ENCODE results near the gene SERPINA5. TPM values are rescaled to one million over a fixed set of nuclear protein-coding genes. Genes with fewer than 3 reads are reported as not detected.

The SERPINA5 gene
- total and polyA plus RNA-seq, 2 of the 13 experiments (the other 11 are each of a cell fraction or from before 2014, with no cell fraction given) = 449 to 498 TPM

- TF ChIP-seq, protein P1, sequence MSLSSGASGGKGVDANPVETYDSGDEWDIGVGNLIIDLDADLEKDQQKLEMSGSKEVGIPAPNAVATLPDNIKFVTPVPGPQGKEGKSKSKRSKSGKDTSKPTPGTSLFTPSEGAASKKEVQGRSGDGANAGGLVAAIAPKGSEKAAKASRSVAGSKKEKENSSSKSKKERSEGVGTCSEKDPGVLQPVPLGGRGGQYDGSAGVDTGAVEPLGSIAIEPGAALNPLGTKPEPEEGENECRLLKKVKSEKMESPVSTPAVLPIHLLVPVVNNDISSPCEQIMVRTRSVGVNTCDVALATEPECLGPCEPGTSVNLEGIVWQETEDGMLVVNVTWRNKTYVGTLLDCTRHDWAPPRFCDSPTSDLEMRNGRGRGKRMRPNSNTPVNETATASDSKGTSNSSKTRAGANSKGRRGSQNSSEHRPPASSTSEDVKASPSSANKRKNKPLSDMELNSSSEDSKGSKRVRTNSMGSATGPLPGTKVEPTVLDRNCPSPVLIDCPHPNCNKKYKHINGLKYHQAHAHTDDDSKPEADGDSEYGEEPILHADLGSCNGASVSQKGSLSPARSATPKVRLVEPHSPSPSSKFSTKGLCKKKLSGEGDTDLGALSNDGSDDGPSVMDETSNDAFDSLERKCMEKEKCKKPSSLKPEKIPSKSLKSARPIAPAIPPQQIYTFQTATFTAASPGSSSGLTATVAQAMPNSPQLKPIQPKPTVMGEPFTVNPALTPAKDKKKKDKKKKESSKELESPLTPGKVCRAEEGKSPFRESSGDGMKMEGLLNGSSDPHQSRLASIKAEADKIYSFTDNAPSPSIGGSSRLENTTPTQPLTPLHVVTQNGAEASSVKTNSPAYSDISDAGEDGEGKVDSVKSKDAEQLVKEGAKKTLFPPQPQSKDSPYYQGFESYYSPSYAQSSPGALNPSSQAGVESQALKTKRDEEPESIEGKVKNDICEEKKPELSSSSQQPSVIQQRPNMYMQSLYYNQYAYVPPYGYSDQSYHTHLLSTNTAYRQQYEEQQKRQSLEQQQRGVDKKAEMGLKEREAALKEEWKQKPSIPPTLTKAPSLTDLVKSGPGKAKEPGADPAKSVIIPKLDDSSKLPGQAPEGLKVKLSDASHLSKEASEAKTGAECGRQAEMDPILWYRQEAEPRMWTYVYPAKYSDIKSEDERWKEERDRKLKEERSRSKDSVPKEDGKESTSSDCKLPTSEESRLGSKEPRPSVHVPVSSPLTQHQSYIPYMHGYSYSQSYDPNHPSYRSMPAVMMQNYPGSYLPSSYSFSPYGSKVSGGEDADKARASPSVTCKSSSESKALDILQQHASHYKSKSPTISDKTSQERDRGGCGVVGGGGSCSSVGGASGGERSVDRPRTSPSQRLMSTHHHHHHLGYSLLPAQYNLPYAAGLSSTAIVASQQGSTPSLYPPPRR (CRISPR knock-in tag; IDR thresholded peaks at IDR 0.05; ENCODE audit: borderline replicate concordance) = peak; percentile 99
- TF ChIP-seq ZNF263 (CRISPR knock-in tag; IDR thresholded peaks at IDR 0.05) (0 out of 2 replicates have a peak, but pooled peaks have one; percentile 25), FOXA3 (CRISPR knock-in tag; IDR thresholded peaks at IDR 0.05) (peak; percentile 90), KAT2B (IDR thresholded peaks at IDR 0.05; ENCODE audit: borderline replicate concordance, low read depth, low read length) (peak; percentile 17; the same call in 1 of the 2 replicates), ZFP1 (CRISPR knock-in tag; IDR thresholded peaks at IDR 0.05) (no peak), HDAC6 (IDR thresholded peaks at IDR 0.05; ENCODE audit: low read depth, low read length) (no peak), ATF1 (CRISPR knock-in tag; IDR thresholded peaks at IDR 0.05) (peak; percentile 58; the same call in 1 of the 2 replicates), EP300 (IDR thresholded peaks at IDR 0.05; ENCODE audit: low read depth in 2 of 2, low read length in 2 of 2) (peak in 1 of 2 experiments; percentile 94; a peak in 2 of 4 replicates), EP300 (CRISPR knock-in tag; IDR thresholded peaks at IDR 0.05; ENCODE audit: borderline replicate concordance) (no peak), CTCF (CRISPR knock-in tag; IDR thresholded peaks at IDR 0.05) (peak; percentile 84), DPF2 (CRISPR knock-in tag; IDR thresholded peaks at IDR 0.05; ENCODE audit: borderline replicate concordance, low read depth) (peak; percentile 91), ZNF570 (CRISPR knock-in tag; IDR thresholded peaks at IDR 0.05; ENCODE audit: borderline replicate concordance) (no peak), EZH2 (conservative IDR thresholded peaks at IDR 0.05; ENCODE audit: low read depth, low read length) (no peak), KDM3A (CRISPR knock-in tag; IDR thresholded peaks at IDR 0.05; ENCODE audit: low read depth) (0 out of 2 replicates have a peak, but pooled peaks have one; percentile 59), SUZ12 (IDR thresholded peaks at IDR 0.05; ENCODE audit: low read depth, low read length) (no peak), TARDBP (CRISPR knock-in tag; IDR thresholded peaks at IDR 0.05) (peak; percentile 88)
- TF ChIP-seq, protein P2, sequence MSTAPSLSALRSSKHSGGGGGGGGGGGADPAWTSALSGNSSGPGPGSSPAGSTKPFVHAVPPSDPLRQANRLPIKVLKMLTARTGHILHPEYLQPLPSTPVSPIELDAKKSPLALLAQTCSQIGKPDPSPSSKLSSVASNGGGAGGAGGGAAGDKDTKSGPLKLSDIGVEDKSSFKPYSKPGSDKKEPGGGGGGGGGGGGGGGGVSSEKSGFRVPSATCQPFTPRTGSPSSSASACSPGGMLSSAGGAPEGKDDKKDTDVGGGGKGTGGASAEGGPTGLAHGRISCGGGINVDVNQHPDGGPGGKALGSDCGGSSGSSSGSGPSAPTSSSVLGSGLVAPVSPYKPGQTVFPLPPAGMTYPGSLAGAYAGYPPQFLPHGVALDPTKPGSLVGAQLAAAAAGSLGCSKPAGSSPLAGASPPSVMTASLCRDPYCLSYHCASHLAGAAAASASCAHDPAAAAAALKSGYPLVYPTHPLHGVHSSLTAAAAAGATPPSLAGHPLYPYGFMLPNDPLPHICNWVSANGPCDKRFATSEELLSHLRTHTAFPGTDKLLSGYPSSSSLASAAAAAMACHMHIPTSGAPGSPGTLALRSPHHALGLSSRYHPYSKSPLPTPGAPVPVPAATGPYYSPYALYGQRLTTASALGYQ (CRISPR knock-in tag; IDR thresholded peaks at IDR 0.05) = peak; percentile 95
- TF ChIP-seq, protein P3, sequence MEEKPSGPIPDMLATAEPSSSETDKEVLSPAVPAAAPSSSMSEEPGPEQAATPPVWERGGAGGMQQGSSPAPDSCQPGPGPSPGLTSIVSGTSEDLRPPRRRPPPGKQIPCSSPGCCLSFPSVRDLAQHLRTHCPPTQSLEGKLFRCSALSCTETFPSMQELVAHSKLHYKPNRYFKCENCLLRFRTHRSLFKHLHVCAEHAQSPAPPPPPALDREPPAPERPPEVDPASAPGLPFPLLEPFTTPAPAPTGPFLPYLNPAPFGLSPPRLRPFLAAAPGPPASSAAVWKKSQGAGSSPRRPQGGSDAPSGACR (CRISPR knock-in tag; IDR thresholded peaks at IDR 0.05) = no peak
These were observed 55.7 kb downstream of the SERPINA5 start (continued) for GRCh38 chr14:94636744-94637412.
